ENCODE results near the gene VSIG2. TPM values are rescaled to one million over a fixed set of nuclear protein-coding genes. Genes with fewer than 3 reads are reported as not detected.

The VSIG2 gene
- total RNA-seq, 1 experiment from 2014 or later: not detected

DNA sequence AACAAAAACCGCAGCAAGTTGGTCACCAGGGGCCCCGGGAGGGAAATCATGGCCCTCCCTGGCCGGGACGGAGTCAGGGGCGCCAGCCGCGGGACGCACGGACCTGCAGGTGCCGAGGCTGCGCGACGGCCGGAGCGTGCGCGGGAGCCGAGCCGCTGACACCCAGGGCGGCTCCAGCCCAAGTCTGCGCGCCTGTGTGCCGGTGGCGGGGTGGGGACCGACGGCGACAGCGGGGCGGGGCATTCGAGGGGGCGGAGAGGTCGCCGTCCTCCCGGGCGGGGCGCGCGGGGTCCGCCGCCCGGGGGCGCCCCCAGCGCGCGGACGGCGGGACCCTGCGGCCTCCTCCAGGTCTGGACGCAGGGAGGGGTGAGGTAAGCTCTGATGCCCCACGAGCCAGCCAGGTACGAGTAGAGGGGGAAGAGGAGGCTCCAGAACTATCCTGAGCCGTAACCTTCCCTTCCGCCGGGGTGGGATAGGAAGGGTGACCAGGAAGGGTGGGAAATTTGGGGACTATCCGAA lies 10.1 kb upstream of the VSIG2 start, which contains the start of gene ESAM:
ESAM (minus strand) TSS at position 186 of the 519 bp plus-strand sequence; CDS start at position 50, 136 bp downstream.
- no TSS peak for BruUV-seq (replicated peaks)
- Histone ChIP-seq H3K4me1 (peaks cover 24% of the 10 kb centered on the region), H3K4me3 (ENCODE audit: low read depth, low read length) (peak within 1 kb of the TSS; percentile 52), H3K9me3 (no peaks in the 10 kb centered on the region), H3K27me3 (replicated peaks; ENCODE audit: control insufficient read depth, insufficient read depth, low read length) (no peaks in the 10 kb centered on the region), H3K36me3 (ENCODE audit: control insufficient read depth, insufficient read depth, low read length) (no peaks in the 10 kb centered on the region)
- Mint-ChIP-seq H3K4me3 (ENCODE audit: unreplicated experiment) (peak within 1 kb of the TSS; percentile 72), H3K9me3 (ENCODE audit: unreplicated experiment) (no peaks in the 10 kb centered on the region), H3K27me3 (ENCODE audit: insufficient read depth, unreplicated experiment) (no peaks in the 10 kb centered on the region), H3K36me3 (ENCODE audit: insufficient read depth, unreplicated experiment) (peaks cover 22% of the 10 kb centered on the region), H3K4me1 (ENCODE audit: low read depth, unreplicated experiment) (peaks cover 10% of the 10 kb centered on the region), H3K27ac (ENCODE audit: unreplicated experiment) (peak within 1 kb of the TSS; percentile 17)
- intact Hi-C loops (cut with micrococcal nuclease; ENCODE audit: unreplicated experiment): loop anchor here (1.0 to 2.0 kb wide), 2 partner anchors 15 to 17 kb away; no protein-coding TSS in a partner anchor
- CTCF ChIA-PET: interaction anchor here (1.0 to 3.8 kb wide), 20 partner anchors 9 to 139 kb away, joined by 3 to 50 read pairs (median 8); partner anchors contain the start of genes NRGN, SIAE, SPA17 and VSIG2
- peak; percentile 82 to 86 for DNase-seq
- POLR2A ChIA-PET: interaction anchor here (1.2 kb wide), 1 partner anchor 89 kb away, joined by 3 read pairs; no protein-coding TSS in a partner anchor
- TF ChIP-seq, protein P1, sequence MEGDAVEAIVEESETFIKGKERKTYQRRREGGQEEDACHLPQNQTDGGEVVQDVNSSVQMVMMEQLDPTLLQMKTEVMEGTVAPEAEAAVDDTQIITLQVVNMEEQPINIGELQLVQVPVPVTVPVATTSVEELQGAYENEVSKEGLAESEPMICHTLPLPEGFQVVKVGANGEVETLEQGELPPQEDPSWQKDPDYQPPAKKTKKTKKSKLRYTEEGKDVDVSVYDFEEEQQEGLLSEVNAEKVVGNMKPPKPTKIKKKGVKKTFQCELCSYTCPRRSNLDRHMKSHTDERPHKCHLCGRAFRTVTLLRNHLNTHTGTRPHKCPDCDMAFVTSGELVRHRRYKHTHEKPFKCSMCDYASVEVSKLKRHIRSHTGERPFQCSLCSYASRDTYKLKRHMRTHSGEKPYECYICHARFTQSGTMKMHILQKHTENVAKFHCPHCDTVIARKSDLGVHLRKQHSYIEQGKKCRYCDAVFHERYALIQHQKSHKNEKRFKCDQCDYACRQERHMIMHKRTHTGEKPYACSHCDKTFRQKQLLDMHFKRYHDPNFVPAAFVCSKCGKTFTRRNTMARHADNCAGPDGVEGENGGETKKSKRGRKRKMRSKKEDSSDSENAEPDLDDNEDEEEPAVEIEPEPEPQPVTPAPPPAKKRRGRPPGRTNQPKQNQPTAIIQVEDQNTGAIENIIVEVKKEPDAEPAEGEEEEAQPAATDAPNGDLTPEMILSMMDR (IDR thresholded peaks at IDR 0.05; ENCODE audit: insufficient read depth in 1 of 2, low read depth in 1 of 2, low read length in 1 of 2, severe bottlenecking in 1 of 2, unreplicated experiment in 1 of 2): no peak

DNA sequence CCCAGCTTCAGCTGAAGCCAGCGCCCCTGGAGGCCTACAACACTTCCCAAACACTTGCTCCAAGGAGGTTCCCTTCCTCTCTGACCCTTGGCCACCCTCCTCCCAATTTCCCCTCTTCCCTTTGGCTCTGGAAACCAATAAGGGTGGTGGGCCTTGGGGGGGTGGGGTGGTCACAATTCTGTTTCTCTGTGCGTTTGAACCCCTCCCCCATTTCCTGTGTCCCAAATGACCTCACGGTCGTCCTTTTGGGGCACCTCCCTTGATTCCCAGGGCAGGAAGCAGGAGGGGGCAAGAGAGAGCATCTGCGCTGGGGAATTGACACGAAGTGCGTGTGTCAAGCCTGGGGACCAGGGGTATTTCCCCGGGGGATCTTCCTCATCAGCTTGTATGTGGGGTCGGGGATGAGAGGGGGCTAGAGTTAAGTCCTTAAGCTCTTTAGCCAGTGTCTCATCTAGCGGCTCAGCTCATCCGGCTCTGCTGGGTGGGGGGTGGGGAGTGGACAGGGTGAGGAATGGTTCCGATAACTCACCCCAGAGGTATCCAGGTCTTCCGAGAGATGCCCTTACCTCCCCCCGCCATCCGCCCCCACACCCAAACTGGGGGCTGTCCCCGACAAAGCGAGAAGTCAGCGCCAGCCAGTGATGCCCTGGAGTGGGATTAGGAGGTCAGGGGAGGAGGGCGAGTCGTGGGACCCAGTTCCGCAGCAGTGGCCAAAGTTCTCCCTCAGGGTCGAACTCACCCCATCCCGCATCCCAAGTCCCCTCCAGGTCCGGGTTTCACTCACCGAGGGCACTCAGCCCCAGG lies 9.4 kb upstream of the VSIG2 start:
- POLR2A ChIA-PET: interaction anchor here (0.9 kb wide), 1 partner anchor 88 kb away, joined by 3 read pairs; the partner anchor contains the start of genes SIAE and SPA17
- H3K4me1 Mint-ChIP-seq (ENCODE audit: low read depth, unreplicated experiment): peaks cover 10% of the 10 kb centered on the region

More for the DNA sequence above, 9.4 kb upstream of the VSIG2 start:
- Mint-ChIP-seq H3K27me3 (ENCODE audit: insufficient read depth, unreplicated experiment) (no peaks in the 10 kb centered on the region), H3K9me3 (ENCODE audit: unreplicated experiment) (no peaks in the 10 kb centered on the region), H3K4me3 (ENCODE audit: unreplicated experiment) (peak overlapping the region; percentile 72), H3K36me3 (ENCODE audit: insufficient read depth, unreplicated experiment) (peaks cover 22% of the 10 kb centered on the region), H3K27ac (ENCODE audit: unreplicated experiment) (no peak overlapping the region)
- H3K4me3 ChIP-seq (ENCODE audit: low read depth, low read length): peak overlapping the region; percentile 52
- no peak for DNase-seq
- peaks cover 24% of the 10 kb centered on the region for H3K4me1 ChIP-seq
- H3K9me3 ChIP-seq: no peaks in the 10 kb centered on the region
- no peaks in the 10 kb centered on the region for H3K27me3 ChIP-seq (replicated peaks; ENCODE audit: control insufficient read depth, insufficient read depth, low read length)
- no peaks in the 10 kb centered on the region for H3K36me3 ChIP-seq (ENCODE audit: control insufficient read depth, insufficient read depth, low read length)
- CTCF ChIA-PET: interaction anchor here (0.7 to 3.8 kb wide), 10 partner anchors 9 to 117 kb away, joined by 3 to 50 read pairs (median 10); partner anchors contain the start of gene VSIG2
- intact Hi-C loops (cut with micrococcal nuclease; ENCODE audit: unreplicated experiment): loop anchor here (1.0 to 2.0 kb wide), 2 partner anchors 14 to 17 kb away; no protein-coding TSS in a partner anchor
- TF ChIP-seq, protein P1 (IDR thresholded peaks at IDR 0.05; ENCODE audit: insufficient read depth in 1 of 2, low read depth in 1 of 2, low read length in 1 of 2, severe bottlenecking in 1 of 2, unreplicated experiment in 1 of 2): no peak
- BruUV-seq (replicated peaks): TSS peak; percentile 21
